CD1c-positive myeloid dendritic cell (primary cell): ENCODE data around the gene UGT1A6.

ENCODE experiments used
- DNase-seq: peaks from one replicate; pipeline ENCODE4 v3.0.0-alpha.2; 2016; ENCODE audit errors: extremely low spot score

Gene UGT1A6

DNA sequence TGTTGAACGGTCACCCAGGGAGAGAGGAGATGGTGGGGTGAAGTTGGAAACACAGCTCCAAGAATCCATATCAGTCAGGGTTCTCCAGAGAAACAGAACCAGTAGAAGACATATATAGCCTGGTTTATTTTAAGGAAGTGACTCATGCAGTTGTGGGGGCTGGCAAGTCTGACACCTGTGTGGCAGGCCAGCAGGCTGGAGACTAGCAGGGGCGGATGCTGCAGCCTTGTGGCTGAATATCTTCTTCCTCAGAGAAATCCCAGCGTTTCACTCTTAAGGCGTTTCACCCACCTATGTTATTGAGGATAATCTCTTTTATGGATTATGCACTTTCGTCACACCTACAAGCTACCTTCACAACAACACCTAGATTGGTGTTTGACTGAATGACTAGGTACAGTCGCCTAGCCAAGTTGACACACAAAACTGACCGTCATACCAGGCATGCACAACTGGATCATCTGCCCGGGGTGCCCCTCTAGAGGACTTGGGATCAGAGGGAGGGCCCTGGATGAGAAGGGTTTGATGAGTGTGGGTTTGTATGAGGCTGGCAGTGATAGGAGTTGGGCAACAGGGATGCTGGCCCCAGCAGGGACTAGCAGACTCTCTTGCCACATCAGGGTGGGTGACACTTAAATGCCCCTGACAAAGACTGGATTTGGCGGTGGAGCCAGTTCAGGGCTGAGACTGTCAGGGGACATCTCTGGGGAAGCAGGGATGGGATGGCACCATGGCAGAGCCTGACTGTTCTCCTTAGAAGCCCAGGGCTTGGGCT, 108.9 kb downstream of the UGT1A6 start:
- DNase-seq = no peak

DNA sequence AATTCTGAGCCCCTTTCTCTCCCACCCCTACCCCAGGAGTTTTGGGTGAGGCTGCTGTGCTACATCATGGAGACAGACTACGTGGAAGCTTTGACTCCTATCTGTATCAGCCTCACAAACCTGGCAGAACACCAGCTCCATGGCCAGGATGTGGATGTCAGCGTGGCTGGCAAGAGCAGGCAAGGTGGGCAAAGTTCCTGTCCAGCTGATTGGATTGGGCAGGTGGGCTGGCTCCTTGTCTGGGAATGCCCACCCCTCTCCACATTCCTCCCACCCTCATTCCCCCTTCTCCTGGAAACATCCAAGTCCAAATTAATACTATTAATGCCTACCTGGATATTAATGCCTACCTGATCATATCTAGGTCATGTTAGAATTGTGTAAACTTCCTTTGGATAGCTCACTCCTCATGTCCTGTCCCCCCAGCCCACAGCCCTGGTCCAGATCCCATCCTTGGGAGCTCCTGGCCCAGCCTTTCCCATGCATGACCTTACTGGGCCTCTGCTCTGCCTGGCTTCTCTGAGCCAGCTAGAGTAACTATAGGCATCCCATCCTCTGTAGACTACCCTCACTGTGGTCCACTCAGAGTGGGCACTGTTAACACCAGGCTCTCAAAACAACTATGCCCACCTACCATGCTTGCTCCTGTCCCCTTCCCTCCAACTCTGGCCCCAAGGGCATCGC, 109.6 kb downstream of the UGT1A6 start:
- DNase-seq = no peak

DNA sequence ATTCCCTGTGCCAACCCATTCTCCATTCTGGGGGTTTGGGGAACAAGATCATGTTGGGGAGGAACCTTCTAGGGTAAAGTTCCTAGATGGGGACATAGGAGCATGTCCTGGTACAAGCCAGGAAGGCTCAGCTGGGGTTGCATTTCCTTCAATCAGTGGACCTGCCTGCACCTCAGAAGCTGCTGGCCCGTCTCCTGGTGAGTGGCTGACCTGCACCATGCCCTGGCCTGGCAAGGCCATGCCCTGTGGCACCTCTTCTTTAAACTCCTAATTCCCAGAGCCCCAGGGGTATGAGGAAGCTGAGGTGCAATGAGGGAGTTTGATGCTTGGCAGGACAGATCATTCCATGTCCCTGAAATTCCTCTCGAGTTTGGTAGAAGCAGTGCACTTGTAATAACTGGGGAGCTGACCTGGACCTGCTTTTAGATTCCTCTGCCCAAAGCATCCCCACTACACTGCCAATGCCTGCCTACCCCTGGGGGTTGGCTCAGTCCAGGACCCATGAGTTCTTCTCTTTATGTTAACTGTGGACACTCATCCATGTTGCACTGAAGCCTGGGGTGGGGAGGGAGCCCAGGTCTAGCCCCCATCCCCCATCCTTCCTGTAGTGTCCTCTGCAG, 110.7 kb downstream of the UGT1A6 start:
- DNase-seq = no peak

DNA sequence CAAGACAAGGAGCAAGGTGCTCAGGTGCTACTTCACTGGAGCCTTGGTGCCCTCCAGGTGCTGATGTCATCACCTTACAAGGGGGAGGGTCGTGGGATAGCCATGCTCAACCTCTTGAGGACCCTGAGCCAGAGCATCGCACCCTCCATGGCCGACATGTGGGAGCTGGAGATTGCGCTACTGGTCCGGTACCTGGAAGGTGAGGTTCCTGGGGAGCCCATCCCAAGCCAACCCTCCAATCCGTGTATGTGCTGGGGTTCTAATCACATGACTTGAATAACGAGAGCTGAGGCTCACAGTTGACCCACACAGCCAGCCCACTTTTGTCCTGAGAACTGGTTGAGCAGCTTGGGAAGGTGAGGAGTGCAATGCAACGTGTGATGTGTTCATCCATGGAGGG, 111.3 kb downstream of the UGT1A6 start:
- no peak for DNase-seq

DNA sequence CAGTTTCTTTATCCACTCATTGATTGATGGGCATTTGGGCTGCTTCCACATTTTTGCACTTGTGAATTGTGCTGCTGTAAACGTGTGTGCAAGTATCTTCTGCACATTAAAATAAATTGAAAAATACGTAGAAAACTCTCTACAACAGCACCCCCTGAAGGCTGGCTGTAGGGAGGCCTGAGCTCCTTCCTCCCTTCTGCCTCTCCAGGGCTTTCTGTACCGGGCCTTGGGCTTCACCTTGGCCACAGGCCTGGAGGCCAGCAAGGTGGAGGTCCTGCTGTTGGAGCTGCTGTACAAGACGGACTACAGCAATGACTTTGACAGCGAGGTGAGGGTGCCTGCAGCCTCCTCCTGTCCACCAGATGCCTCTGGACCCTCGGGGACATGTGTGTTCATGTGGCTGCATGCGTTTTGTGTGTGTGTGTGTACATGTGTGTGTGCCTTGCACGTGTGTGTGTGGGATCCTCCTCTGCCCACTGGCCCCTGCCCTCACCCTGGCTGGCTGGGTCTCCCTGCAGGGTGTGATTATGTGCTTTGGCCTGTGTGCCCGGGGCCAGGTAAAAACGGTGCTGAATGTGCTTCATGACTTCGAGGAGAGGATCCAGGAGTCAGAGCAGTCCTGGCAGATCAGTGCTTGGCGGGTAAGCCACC, 114.7 kb downstream of the UGT1A6 start:
- DNase-seq = no peak

DNA sequence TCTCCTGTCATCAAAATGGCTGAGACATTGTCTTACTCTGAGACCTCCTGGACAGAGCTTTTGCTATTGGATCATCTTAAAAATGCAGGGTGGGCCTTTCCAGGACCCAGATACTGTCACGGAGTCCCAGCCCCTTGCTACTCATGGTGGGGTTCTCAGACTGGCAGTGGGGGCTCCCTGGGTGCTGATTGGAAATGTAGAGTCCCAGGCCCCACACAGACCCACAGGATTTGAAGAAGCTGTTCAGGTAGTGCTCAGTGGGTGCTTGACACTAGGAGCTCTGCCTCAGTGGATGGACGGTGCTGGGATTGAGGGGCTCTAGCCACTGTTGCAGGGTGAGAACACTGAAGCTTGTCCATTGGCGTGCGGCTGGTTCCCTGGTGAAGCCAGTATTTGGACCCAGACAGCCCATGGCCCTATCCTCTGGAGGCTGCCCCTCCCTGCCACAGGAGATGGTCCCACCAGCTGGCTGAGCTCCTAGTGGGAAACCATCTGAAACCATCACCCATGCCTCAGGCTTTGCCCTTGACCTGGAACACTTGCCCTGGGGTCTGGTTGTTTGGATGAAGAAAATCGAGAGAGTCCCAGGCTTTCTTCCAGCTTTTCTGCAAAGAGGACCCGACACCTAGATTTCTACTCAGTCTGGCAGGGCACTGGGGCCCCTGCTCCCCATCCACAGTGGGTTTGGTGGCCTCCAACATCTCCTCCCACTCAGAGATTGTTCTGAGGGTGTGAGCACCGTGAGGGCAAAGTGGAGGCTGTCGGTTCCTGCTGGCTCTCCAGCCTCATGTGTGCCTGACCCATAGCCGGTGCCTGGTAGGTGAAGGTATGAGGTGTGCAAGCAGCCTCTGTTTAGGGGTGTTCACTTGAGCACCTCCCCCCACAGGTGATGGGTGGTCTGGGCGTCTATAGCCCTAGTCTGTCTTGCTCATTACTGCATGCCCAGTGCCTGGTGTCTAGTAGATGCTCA, 115.6 kb downstream of the UGT1A6 start:
- DNase-seq = no peak

DNA sequence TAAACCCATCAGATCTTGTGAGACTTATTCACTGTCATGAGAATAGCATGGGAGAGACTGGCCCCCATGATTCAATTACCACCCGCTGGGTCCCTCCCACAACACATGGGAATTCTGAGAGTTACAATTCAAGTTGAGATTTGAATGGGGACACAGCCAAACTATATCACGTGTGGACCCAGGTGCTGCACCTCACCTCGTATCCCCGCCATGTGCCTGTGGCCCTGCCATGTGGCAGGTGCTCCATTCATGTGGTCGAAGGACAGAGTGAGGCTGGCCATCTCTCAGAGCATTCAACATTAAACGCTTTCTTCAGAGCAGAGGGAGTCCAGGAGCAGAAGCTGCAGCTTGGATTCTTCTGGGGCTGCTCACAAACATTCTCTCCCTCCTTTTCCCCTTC, 117.7 kb downstream of the UGT1A6 start:
- no peak for DNase-seq

DNA sequence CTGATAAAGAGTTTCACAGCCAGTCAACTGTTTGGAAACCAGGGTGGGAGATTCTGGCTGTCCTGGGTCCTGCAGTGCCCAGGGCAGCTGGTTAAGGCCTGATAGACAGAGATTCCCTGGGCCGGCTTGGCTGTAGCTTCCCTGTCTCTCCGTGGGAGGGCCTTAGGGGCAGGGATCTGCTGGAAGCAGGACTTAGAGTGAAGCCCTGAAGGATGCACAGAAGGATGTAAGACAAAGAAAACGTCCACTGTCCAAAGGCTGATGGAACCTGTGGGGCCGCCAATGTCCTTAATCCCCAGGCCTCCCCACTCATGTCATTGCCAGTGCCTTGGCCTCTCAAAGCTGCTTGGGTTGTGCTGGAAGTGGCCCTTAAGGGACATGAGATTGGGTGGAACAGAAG, 118.4 kb downstream of the UGT1A6 start:
- no peak for DNase-seq

DNA sequence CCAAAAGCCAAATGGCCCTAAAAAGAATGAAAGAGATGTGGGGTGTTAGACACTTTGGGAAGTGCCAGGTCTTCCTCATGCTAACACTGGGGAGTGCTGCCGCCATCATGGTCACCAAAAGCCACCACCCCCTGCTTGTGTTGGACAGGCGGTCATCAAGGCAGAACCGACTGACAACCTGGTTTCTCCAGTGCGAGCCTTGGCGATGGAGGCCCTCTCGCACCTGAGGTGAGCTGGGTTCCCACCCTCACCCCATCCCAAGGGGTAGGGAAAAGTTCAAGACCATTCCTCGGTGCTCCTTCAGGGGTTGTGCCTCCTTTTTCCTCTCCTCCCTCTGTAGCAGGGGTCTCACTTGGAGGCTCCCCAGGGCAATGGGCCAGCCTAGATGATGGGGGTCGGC, 119.0 kb downstream of the UGT1A6 start:
- no peak for DNase-seq

DNA sequence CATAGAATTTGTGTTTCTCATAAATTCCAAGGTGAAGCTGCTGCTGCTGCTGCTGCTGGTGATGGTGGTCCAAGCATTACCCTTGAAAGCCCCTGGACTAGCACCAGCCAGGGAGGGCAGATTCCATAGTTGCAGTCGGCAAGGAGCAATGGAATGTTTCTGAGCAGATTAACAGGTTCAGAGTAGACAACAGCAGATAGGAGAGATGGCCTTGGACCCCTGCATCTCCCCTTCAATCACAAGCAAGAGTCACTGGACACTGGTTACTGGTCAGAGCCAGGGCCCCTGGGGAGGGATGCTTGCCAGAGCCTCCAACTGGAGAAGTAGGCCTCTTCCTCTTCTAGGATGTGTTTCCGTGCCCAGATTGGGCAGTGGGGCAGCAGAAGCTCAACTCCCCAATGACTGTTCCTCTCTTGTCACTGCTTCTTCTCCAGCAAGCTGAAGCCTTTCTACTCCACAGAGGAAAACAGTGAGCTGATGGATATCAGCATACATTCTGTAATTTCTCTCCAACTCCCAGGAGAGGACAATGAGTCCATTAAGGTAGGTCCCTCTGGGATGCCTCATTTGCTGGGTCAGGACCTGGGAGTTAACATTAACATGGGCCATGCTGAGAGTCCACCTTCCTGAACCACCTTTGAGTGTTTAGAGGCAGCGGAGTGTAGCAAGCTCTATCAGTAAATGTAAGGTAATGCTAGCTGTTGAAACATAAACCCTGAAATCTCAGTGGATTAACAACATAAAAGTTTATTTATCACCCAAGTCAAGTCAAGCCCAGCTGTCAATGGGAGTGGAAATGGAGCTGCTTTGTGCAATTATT, 120.8 kb downstream of the UGT1A6 start:
- DNase-seq = no peak

DNA sequence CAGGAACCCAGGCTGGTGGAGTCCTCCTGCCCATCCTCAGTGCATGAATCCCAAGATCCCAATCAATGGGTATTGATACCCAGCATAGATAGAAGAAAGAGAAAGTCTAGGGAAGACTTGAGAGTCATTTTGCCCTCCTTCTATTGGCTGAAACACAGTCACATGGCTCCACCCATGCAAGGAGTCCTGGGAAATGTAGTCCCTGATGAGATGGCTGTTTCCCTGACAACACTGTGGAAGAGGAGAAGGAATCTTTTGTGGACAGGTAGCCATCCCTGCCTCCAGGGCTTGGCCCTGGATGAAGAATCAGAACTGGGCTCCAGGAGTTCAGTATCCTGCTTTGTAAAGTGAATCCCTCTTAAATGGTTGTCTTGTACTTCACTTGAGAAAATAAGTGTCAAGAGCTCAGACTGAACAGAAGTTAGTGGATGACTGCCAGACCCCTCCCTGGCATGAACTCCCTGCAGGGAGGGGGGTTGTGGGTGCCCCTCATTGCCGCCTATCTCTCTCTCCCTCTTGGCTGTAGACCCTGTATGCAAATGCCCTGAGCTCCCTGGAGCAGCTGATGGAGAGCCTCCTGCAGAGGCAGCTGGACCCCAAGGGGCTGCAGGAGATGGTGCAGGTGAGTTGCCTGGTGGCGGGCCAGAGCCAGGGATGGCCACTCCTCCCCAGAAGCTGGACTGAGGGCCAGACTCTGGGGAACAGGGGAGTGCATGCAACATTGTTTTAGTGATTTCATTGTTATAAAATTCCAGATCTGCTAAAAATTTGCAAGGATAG, 121.6 kb downstream of the UGT1A6 start:
- DNase-seq = no peak

DNA sequence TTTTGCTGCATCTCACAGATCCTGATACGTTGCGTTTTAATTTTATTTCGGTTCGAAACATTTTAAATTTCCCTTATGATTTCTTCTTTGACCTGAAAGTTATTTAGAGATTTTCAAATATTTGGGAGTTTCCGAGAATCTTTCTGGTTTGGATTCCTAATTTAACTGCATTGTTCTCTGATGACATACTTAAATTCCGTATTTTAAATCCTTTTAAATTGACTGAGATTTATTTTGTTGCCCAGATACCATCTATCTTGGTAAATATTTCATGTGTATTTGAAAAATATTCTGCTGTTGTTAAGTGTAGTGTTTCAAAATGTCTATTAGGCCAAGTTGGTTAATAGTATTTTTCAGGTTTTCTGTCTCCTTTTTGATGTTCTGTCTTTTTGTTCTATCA, 123.2 kb downstream of the UGT1A6 start:
- no peak for DNase-seq

DNA sequence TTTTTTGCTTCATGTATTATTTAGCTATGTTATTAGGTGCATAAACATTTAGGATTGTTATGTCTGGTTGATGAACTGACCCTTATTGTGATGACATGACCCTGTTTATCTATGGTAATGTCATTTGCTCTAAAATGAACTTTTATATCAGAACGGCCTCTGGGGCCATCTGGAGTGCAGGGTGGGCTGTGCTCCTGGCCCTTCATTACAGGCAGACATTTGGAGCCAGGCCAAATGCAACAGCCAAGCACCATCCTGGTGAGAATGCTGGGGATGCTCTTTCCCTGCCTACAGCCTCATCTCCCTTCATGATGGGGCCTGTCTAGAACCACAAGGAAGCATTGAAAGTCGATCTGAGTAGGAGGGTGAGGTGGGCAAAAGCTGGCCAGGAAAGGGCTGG, 123.6 kb downstream of the UGT1A6 start:
- DNase-seq = no peak

DNA sequence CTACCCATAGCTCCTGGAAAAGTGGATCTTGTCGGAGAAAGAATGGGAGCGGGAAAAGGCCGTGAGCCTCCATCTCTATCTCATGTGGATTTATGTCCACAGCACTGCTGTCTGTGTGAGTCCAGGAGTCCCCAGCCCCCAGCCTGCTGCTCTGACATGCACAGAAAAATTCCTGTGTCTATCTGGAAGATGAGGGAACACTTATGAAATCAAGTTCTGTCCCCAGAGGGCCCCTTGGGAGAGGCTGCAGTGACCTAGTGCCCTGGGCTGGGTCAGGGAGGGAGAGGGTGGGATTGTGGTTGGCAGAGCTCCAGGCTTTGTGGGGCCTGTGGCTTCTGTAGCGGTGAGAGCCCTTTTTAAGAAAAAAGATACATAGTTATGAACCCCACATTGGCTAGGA, 124.1 kb downstream of the UGT1A6 start:
- no peak for DNase-seq

DNA sequence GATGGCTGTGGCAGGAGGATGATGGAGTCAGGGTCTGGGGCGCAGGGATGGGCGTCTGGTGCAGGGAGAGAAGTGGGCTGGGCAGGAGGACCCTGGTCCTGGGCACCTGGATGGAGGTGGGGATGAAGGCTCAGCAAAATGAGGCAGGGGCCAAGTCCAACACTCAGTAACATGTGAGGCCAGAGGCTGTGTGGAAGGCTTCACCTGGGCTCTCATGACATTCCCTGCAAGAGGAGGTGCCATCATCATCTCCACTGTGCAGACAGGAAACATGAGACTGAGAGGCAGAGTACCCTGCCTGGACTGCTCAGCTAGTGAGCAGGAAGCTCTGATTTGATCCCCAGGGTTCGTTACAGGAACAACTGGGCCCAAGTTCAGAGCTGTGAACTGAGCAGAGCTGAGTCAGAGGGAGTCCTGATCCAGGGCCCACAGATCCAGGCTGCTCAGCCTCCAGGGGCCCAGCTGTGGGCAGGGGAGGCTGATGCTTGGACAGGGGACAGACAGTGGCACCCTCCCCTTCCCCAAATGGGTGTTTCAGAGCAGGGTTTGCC, 124.7 kb downstream of the UGT1A6 start:
- DNase-seq = no peak

DNA sequence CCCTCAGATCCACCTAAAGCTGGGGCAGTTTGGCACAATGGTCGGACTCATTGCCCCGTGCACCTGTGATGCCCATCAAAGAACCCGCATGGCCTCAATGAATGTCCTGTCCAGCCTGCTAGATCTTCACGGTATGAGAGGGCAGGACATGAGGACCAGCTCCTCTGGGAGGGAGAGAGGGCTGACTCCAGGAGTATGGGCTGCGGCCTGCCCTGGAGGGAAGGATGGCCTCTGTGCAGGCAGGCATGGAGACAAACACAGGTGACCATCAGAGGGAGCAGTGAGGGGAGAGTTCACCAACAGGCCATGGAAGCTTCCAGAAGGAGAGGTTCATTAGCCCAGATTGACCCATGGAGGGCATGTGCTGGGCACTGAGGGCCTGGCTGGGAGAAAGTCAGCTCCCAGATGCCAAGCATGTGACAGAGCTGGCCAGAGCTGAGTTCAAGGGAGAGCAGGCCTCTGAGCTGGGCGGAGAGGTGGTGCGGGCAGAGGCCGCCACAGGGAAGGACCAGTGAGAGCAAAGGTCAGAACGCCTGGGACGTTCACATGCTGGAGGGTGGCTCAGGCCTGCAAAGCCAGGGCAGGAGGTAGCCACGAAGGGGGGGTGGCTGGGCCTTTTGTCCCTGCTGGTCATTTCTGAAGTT, 125.4 kb downstream of the UGT1A6 start:
- no peak for DNase-seq

DNA sequence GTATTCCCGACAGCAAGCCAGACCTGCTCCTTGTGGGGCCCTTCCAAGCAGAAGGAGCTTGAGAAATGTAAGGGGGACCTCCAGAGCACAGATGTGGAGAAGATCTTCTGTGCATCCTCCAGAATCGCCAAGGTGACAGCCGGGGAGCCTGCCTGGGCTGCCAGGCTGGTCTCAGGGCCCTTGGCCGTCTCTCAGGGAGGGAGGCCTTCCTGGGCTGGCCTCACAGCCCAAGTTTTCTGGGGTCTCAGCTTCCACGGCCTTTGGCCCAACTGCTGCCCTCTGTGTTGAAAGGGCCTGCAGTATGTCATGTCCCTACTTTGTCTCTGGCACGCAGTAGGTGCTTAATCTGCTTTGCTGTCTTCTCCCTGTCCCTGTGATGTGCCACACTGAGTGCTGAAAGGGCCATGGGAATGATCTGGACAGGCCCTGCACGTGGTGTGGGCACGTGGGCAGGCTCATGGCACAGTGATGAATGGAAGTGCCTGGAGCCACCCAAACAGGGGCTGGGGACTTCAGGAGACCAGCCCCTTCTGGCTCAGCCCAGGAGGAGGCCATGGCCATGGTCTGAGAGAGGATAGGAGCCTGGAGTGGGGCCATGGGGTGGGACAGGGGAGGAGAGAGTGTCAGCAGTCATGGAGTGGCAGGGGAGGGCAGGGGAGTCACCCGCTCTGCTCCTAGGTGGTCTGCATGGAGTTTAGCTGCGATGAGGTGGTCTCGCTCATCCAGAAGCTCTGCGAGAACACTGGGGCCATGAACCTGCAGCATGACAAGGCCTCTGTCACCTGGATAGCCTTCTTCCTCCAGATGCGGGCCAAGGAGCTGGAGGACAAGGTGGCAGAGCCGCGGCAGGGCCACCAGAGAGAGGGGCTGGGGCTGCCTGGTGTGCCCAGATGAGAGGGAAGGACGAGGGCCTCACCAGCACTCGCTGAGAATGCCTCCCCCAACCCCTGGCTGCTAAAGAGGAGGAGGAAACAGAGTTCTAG, 126.2 kb downstream of the UGT1A6 start:
- no peak for DNase-seq
